Measurements from ENCODE around the gene ARHGAP21.

The ARHGAP21 gene

GRCh38 chr10:24533981-24534380 is 189.7 kb downstream of the ARHGAP21 start:
- no peak for DNase-seq (ENCODE audit: low read depth)
